Thoracic aorta (tissue), 2 donors: ENCODE data around the gene TULP1. TPM values are rescaled to one million over a fixed set of nuclear protein-coding genes. Genes with fewer than 3 reads are reported as not detected.

Experiments used
- ATAC-seq: fragments of 150-250 bp; one replicate; pipeline ENCODE4 v1.8.0; 2017; ENCODE audit warnings: low read depth; ENCODE audit not compliant: insufficient number of reproducible peaks, low FRiP score
- DNase-seq: peaks from one replicate; pipeline ENCODE4 v3.0.0-alpha.2; 2020; ENCODE audit warnings: low spot score
- H3K27ac ChIP-seq, 2 donors: fragments of 200-600 bp; sonication (generic); 1 replicate in 1 of 2; 2 replicates in 1 of 2; pipeline ENCODE4 v1.5.1; 2016; ENCODE audit warnings: mild to moderate bottlenecking in 2 of 2, moderate library complexity in 2 of 2
- H3K27me3 ChIP-seq: fragments of 200-600 bp; sonication (generic); replicated peaks from 2 replicates; pipeline ENCODE4 v1.6.0; 2016; ENCODE audit warnings: mild to moderate bottlenecking; ENCODE audit not compliant: insufficient read depth
- H3K36me3 ChIP-seq: fragments of 200-600 bp; sonication (generic); one replicate; pipeline ENCODE4 v1.5.1; 2016
- H3K4me1 ChIP-seq, 2 donors: fragments of 200-600 bp; sonication (generic); 1 replicate in 1 of 2; 2 replicates in 1 of 2; pipeline versions ENCODE4 v1.5.1 to v1.6.0; 2016; ENCODE audit warnings: low read depth in 2 of 2, mild to moderate bottlenecking in 1 of 2; ENCODE audit not compliant: control insufficient read depth in 1 of 2
- H3K4me3 ChIP-seq: fragments of 200-600 bp; sonication (generic); 2 replicates; pipeline ENCODE4 v1.5.1; 2016; ENCODE audit warnings: mild to moderate bottlenecking
- H3K9me3 ChIP-seq: fragments of 200-600 bp; sonication (generic); 2 replicates; pipeline ENCODE4 v1.5.1; 2016
- CTCF ChIP-seq: fragments of 200-600 bp; sonication (generic); IDR thresholded peaks from one replicate; pipeline ENCODE4 v1.5.1; 2019; ENCODE audit warnings: antibody characterized with exemption
- total RNA-seq, 2 donors: library from RNA; depleted of rRNA; stranded (reverse); fragments of >200 nt; gene quantifications; one replicate each; pipeline versions ENCODE4 v1.1.0 to v1.2.3, GENCODE V29; 2016

Gene TULP1
- total RNA-seq, 2 donors from 2014 or later: not detected

- Histone ChIP-seq H3K4me3 (no peak overlapping the region), H3K27me3 (peaks cover 9% of the 10 kb centered on the region), H3K4me1 (peaks cover 0 to 4% of the 10 kb centered on the region in 2 donors), H3K27ac (no peak overlapping the region), H3K9me3 (no peaks in the 10 kb centered on the region), H3K36me3 (no peaks in the 10 kb centered on the region)
- DNase-seq (no peak), ATAC-seq (no peak)
- no peak for TF ChIP-seq CTCF
These were observed 6.2 kb downstream of the TULP1 start for GRCh38 chr6:35506536-35506935.

- no peaks in the 10 kb centered on the region for H3K4me1 ChIP-seq
- no peak for TF ChIP-seq CTCF
- ATAC-seq: no peak
- H3K27me3 ChIP-seq: peaks cover 4% of the 10 kb centered on the region
- no peak for DNase-seq
- H3K9me3 ChIP-seq: no peaks in the 10 kb centered on the region
- no peaks in the 10 kb centered on the region for H3K36me3 ChIP-seq
- H3K27ac ChIP-seq: no peak overlapping the region
- H3K4me3 ChIP-seq: no peak overlapping the region
These were observed 6.7 kb downstream of the TULP1 start for GRCh38 chr6:35505999-35506412.

- ATAC-seq (no peak), DNase-seq (no peak)
These were observed 9.2 kb downstream of the TULP1 start for GRCh38 chr6:35503534-35503933.

GRCh38 chr6:35501784-35502183 lies 10.9 kb downstream of the TULP1 start:
- Histone ChIP-seq H3K27me3 (peaks cover 4% of the 10 kb centered on the region), H3K27ac (no peak overlapping the region), H3K36me3 (no peaks in the 10 kb centered on the region), H3K4me1 (peaks cover 0 to 11% of the 10 kb centered on the region in 2 donors), H3K4me3 (no peak overlapping the region), H3K9me3 (no peaks in the 10 kb centered on the region)
- ATAC-seq (no peak), DNase-seq (no peak)
- no peak for TF ChIP-seq CTCF

More at GRCh38 chr6:35503534-35503933, 9.2 kb downstream of the TULP1 start:
- Histone ChIP-seq H3K27me3 (peaks cover 4% of the 10 kb centered on the region), H3K9me3 (no peaks in the 10 kb centered on the region), H3K36me3 (no peaks in the 10 kb centered on the region), H3K4me1 (peaks cover 0 to 4% of the 10 kb centered on the region in 2 donors), H3K4me3 (no peak overlapping the region), H3K27ac (no peak overlapping the region)
- TF ChIP-seq CTCF: no peak

- DNase-seq (no peak), ATAC-seq (no peak)
- H3K9me3 ChIP-seq: no peaks in the 10 kb centered on the region
- H3K4me1 ChIP-seq: peaks cover 0 to 11% of the 10 kb centered on the region in 2 donors
- H3K27me3 ChIP-seq: peaks cover 4% of the 10 kb centered on the region
- H3K4me3 ChIP-seq: no peak overlapping the region
- H3K36me3 ChIP-seq: no peaks in the 10 kb centered on the region
- TF ChIP-seq CTCF: no peak
- H3K27ac ChIP-seq: no peak overlapping the region
These were observed 11.9 kb downstream of the TULP1 start for GRCh38 chr6:35500782-35501181.
